SU-DHL-6 (cell line): Measurements from ENCODE around the gene BMP7.

ENCODE experiments used
- H2AFZ ChIP-seq: fragments of 200-600 bp; sonication (generic); 2 replicates; pipeline ENCODE4 v1.6.1; 2014; ENCODE audit warnings: low read depth, mild to moderate bottlenecking, moderate library complexity, mixed read lengths, antibody characterized with exemption, low read length; ENCODE audit not compliant: severe bottlenecking
- H3F3A ChIP-seq: fragments of 200-600 bp; shearing (Covaris generic); 2 replicates; pipeline ENCODE4 v1.6.0; 2016; ENCODE audit warnings: antibody characterized with exemption, mild to moderate bottlenecking; ENCODE audit not compliant: insufficient read depth
- H3K27ac ChIP-seq: fragments of 200-600 bp; sonication (generic); 2 replicates; pipeline ENCODE4 v1.5.1; 2016; ENCODE audit warnings: low read depth, mild to moderate bottlenecking, low read length, moderate library complexity, mixed read lengths
- H3K27me3 ChIP-seq: fragments of 200-600 bp; sonication (generic), shearing (Covaris generic); 2 replicates; pipeline ENCODE4 v1.6.0; 2014; ENCODE audit warnings: mild to moderate bottlenecking, low read length
- H3K36me3 ChIP-seq: fragments of 200-600 bp; sonication (generic); 2 replicates; pipeline ENCODE4 v1.6.1; 2014; ENCODE audit warnings: mild to moderate bottlenecking, low read length, mixed read lengths
- H3K4me2 ChIP-seq: fragments of 300-600, 200-600 bp; shearing (Covaris generic), sonication (generic); 2 replicates; pipeline ENCODE4 v1.6.0; 2014; ENCODE audit warnings: low read length, low read depth, mild to moderate bottlenecking; ENCODE audit not compliant: poor library complexity, severe bottlenecking
- H3K4me3 ChIP-seq: fragments of 200-600 bp; sonication (generic); 2 replicates; pipeline ENCODE4 v1.5.1; 2014; ENCODE audit warnings: antibody characterized with exemption, low read length, mild to moderate bottlenecking, mixed read lengths; ENCODE audit not compliant: insufficient read depth, poor library complexity, severe bottlenecking
- H3K79me2 ChIP-seq: fragments of 200-600 bp; sonication (generic); 2 replicates; pipeline ENCODE4 v1.6.1; 2014; ENCODE audit warnings: mild to moderate bottlenecking, low read length, moderate library complexity; ENCODE audit not compliant: insufficient read depth
- H3K9ac ChIP-seq: fragments of 200-600 bp; sonication (generic); 2 replicates; pipeline ENCODE4 v1.7.0; 2014; ENCODE audit warnings: mild to moderate bottlenecking, low read length
- H3K9me2 ChIP-seq: fragments of 200-600 bp; sonication (generic); replicated peaks from 2 replicates; pipeline ENCODE4 v1.6.1; 2014; ENCODE audit warnings: low read length; ENCODE audit not compliant: insufficient read depth
- H3K9me3 ChIP-seq: fragments of 200-600 bp; sonication (generic); 2 replicates; pipeline ENCODE4 v1.6.1; 2014; ENCODE audit warnings: low read length, mixed read lengths; ENCODE audit not compliant: insufficient read depth
- H4K20me1 ChIP-seq: fragments of 200-600 bp; sonication (generic); 2 replicates; pipeline ENCODE4 v1.6.1; 2014; ENCODE audit warnings: low read depth, mild to moderate bottlenecking, antibody characterized with exemption, low read length, moderate library complexity, mixed read lengths
- CTCF ChIP-seq: fragments of 200-600 bp; sonication (generic); IDR thresholded peaks from one replicate; pipeline ENCODE4 v1.5.1; 2017; ENCODE audit warnings: antibody characterized with exemption, mild to moderate bottlenecking, low read length, moderate library complexity; ENCODE audit not compliant: insufficient read depth, poor library complexity, severe bottlenecking
- EZH2phosphoT487 ChIP-seq: fragments of 200-600 bp; sonication (generic), shearing (Covaris generic); conservative IDR thresholded peaks from 2 replicates; pipeline ENCODE4 v1.6.1; 2018; ENCODE audit warnings: mild to moderate bottlenecking, antibody characterized with exemption, low read length, moderate library complexity, mixed read lengths

Gene BMP7

GRCh38 chr20:57131601-57132391, 134.6 kb downstream of the BMP7 start:
- Histone ChIP-seq H3K4me2 (no peak overlapping the region), H3K27me3 (no peaks in the 10 kb centered on the region), H3K9me3 (no peaks in the 10 kb centered on the region), H3K79me2 (no peaks in the 10 kb centered on the region), H3F3A (no peaks in the 10 kb centered on the region), H3K9ac (no peak overlapping the region), H2AFZ (no peak overlapping the region), H3K4me3 (no peak overlapping the region), H3K36me3 (no peaks in the 10 kb centered on the region), H3K27ac (no peak overlapping the region), H3K9me2 (no peaks in the 10 kb centered on the region), H4K20me1 (no peaks in the 10 kb centered on the region)
- TF ChIP-seq CTCF: no peak
- no peak for TF ChIP-seq EZH2phosphoT487

- Histone ChIP-seq H3K27me3 (no peaks in the 10 kb centered on the region), H3K36me3 (no peaks in the 10 kb centered on the region), H3K4me3 (no peak overlapping the region), H3K79me2 (no peaks in the 10 kb centered on the region), H4K20me1 (no peaks in the 10 kb centered on the region), H3F3A (no peaks in the 10 kb centered on the region), H3K9me3 (no peaks in the 10 kb centered on the region), H2AFZ (no peak overlapping the region), H3K9ac (no peak overlapping the region), H3K9me2 (no peaks in the 10 kb centered on the region), H3K4me2 (no peak overlapping the region), H3K27ac (no peak overlapping the region)
- TF ChIP-seq CTCF (no peak), EZH2phosphoT487 (no peak)
These were observed 135.4 kb downstream of the BMP7 start for GRCh38 chr20:57131077-57131476.

GRCh38 chr20:57130160-57130772, 136.2 kb downstream of the BMP7 start:
- Histone ChIP-seq H3K36me3 (no peaks in the 10 kb centered on the region), H3K4me2 (no peak overlapping the region), H3K4me3 (no peak overlapping the region), H3K27me3 (no peaks in the 10 kb centered on the region), H2AFZ (no peak overlapping the region), H3K9me2 (no peaks in the 10 kb centered on the region), H3K9ac (no peak overlapping the region), H4K20me1 (no peaks in the 10 kb centered on the region), H3F3A (no peaks in the 10 kb centered on the region), H3K79me2 (no peaks in the 10 kb centered on the region), H3K27ac (no peak overlapping the region), H3K9me3 (no peaks in the 10 kb centered on the region)
- TF ChIP-seq CTCF: no peak
- TF ChIP-seq EZH2phosphoT487: no peak
